Activated B cell treated with CpG ODN at 0.5 μM for 24 hours (primary cell): ENCODE results near the gene VCAN. TPM values are rescaled to one million over a fixed set of nuclear protein-coding genes. Genes with fewer than 3 reads are reported as not detected.

Experiments used
- ATAC-seq: fragments of 200-7000 bp; cut with Tn5 transposase; one replicate; pipeline ENCODE4 v1.10.0; 2021; ENCODE audit warnings: low read depth, mild to moderate bottlenecking, moderate library complexity
- CTCF ChIA-PET: fragments of 350-600 bp; sonication (Branson Sonifier 250); formaldehyde crosslinking; loops from one replicate; lab custom pipeline; 2021; ENCODE audit warnings: antibody characterized with exemption; lab: Charles Lee
- POLR2A ChIA-PET: fragments of 350-600 bp; sonication (Branson Sonifier 250); formaldehyde crosslinking; loops from one replicate; lab custom pipeline; 2021; ENCODE audit warnings: antibody characterized with exemption; lab: Charles Lee
- DNase-seq: peaks from one replicate; pipeline ENCODE4 v3.0.0; 2022
- H3K27ac Mint-ChIP-seq: one replicate; pipeline ENCODE4 v1.8.0; 2020; ENCODE audit warnings: mixed read lengths
- H3K27me3 Mint-ChIP-seq: one replicate; pipeline ENCODE4 v1.8.0; 2021; ENCODE audit warnings: mixed read lengths
- H3K36me3 Mint-ChIP-seq: one replicate; pipeline ENCODE4 v1.8.0; 2021; ENCODE audit warnings: low read depth, mixed read lengths
- H3K4me1 Mint-ChIP-seq: one replicate; pipeline ENCODE4 v1.8.0; 2021; ENCODE audit warnings: mixed read lengths
- H3K4me3 Mint-ChIP-seq: one replicate; pipeline ENCODE4 v1.8.0; 2020; ENCODE audit warnings: mild to moderate bottlenecking, mixed read lengths
- H3K9me3 Mint-ChIP-seq: one replicate; pipeline ENCODE4 v1.8.0; 2020; ENCODE audit warnings: mixed read lengths
- intact Hi-C: fragments of 100-400 bp; cut with micrococcal nuclease; formaldehyde crosslinking; loops from one replicate; pipeline ENCODE4 v1.15.1; 2024
- total RNA-seq: library from RNA; stranded (reverse); gene quantifications from 2 replicates; pipeline ENCODE4 v1.2.3, GENCODE V29; 2022
- TF ChIP-seq, protein P1 (sequence below): fragments of 200-600 bp; IDR thresholded peaks from one replicate; pipeline ENCODE4 v1.8.0; 2022; ENCODE audit warnings: antibody characterized with exemption, mild to moderate bottlenecking

Gene VCAN
- total RNA-seq, 1 donor from 2014 or later, result 0.16 TPM

DNA sequence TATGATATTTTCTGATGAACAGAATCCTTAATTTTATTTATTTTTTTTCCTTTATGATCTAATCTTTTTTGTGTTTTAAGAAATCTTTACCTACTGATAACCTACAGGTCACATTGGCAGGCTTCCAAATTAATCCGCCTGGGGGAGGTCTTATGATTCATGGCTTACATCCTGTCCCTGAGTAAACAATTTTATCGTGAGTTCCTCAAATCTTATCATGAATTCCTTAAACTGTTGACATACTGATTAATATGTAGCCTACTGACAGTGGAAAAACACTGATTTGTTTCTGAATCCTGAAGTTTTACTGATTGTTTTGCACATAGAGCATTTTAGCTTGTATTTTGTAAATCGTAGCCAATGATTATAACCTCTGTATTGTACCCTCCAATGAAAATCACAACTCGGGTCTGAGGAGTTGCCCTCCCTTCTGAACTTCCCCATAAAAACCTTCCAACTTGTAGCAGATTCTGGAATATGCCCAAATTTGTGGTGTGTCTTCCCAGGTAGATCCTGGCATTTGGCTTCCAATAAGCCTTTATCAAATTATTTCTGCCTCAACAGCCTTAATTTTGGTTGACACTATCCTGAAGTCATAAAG is 105.6 kb downstream of the VCAN start:
- Mint-ChIP-seq H3K4me1 (no peaks in the 10 kb centered on the region), H3K4me3 (no peak overlapping the region), H3K27me3 (no peaks in the 10 kb centered on the region), H3K9me3 (no peaks in the 10 kb centered on the region), H3K27ac (no peak overlapping the region), H3K36me3 (no peaks in the 10 kb centered on the region)
- intact Hi-C loops, result no loop called here
- DNase-seq (no peak), ATAC-seq (no peak)
- TF ChIP-seq, protein P1, sequence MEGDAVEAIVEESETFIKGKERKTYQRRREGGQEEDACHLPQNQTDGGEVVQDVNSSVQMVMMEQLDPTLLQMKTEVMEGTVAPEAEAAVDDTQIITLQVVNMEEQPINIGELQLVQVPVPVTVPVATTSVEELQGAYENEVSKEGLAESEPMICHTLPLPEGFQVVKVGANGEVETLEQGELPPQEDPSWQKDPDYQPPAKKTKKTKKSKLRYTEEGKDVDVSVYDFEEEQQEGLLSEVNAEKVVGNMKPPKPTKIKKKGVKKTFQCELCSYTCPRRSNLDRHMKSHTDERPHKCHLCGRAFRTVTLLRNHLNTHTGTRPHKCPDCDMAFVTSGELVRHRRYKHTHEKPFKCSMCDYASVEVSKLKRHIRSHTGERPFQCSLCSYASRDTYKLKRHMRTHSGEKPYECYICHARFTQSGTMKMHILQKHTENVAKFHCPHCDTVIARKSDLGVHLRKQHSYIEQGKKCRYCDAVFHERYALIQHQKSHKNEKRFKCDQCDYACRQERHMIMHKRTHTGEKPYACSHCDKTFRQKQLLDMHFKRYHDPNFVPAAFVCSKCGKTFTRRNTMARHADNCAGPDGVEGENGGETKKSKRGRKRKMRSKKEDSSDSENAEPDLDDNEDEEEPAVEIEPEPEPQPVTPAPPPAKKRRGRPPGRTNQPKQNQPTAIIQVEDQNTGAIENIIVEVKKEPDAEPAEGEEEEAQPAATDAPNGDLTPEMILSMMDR, result no peak
- POLR2A ChIA-PET, result no interaction called here
- CTCF ChIA-PET, result no interaction called here

GRCh38 chr5:83583859-83584258 is 112.3 kb downstream of the VCAN start:
- intact Hi-C loops, result no loop called here
- H3K4me1 Mint-ChIP-seq, result no peaks in the 10 kb centered on the region
- TF ChIP-seq, protein P1, result no peak
- no peak overlapping the region for H3K4me3 Mint-ChIP-seq
- DNase-seq (no peak), ATAC-seq (no peak)
- no peak overlapping the region for H3K27ac Mint-ChIP-seq
- ChIA-PET POLR2A (no interaction called here), CTCF (no interaction called here)
- H3K9me3 Mint-ChIP-seq, result no peaks in the 10 kb centered on the region
- H3K36me3 Mint-ChIP-seq, result no peaks in the 10 kb centered on the region
- peaks cover 3% of the 10 kb centered on the region for H3K27me3 Mint-ChIP-seq

DNA sequence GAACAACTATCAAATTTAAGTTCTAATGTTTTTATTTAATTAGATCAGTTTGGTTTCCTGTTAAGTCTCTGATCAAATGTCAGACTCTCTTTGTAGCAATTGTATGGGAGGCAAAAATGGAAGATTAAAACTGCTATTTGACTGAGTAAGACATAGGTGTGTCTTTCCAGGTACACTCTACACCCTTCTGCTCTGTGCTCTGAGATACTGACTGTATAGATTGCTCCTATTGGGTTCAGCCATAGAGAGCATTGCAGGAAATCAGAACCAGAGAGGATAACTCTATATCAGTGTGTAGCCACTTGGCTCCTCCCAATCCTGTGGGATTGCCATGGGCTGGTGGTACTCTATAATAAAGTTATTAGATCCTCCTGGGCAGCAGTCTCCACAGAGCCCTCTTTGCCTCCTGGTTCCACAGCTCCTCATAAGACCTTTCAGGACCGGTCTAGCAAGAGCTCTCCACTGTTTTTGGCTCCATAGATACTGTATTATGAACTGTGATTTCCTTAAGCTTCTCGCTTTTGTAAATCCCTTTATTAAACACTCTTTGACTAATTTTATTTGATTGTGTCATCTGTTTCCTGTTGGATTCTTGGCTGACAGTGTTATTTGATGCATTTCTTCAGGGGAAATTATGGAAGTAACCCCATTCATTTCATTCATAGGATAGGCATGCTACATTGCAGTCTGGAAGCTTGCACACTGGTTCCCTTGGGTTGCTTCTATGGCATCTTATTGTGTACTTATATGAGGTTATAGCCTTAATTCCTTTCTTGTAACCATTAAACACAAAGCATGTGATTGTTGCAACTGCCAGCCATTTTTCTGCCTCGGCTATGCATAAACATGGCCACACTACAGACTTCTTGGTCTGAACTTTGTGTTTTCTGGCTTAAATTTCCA is 115.6 kb downstream of the VCAN start:
- ChIA-PET CTCF (no interaction called here), POLR2A (no interaction called here)
- H3K9me3 Mint-ChIP-seq, result no peaks in the 10 kb centered on the region
- no peak overlapping the region for H3K27ac Mint-ChIP-seq
- peaks cover 4% of the 10 kb centered on the region for H3K27me3 Mint-ChIP-seq
- no peak for DNase-seq
- TF ChIP-seq, protein P1, result no peak
- H3K4me1 Mint-ChIP-seq, result no peaks in the 10 kb centered on the region
- intact Hi-C loops, result no loop called here
- H3K4me3 Mint-ChIP-seq, result no peak overlapping the region
- H3K36me3 Mint-ChIP-seq, result no peaks in the 10 kb centered on the region
- no peak for ATAC-seq

DNA sequence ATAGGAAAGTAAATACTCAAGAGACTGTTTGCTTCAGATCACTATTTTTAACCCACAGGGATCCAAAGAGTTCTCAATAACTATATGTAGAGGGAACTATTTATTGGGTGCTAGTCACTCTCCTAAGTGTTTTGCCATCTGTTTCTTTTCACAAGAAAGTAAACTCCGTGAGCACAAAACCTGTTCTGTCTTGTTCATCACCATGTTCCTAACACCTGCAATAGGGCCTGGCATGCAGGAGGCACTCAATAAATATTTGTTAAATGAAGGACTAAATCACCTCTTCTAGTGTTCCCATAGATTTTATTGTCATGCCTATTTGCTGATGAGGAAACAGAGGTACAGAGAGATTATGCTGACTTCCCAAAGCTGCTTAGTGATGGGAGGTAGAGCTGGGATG is 118.2 kb downstream of the VCAN start:
- ChIA-PET POLR2A (no interaction called here), CTCF (no interaction called here)
- TF ChIP-seq, protein P1, result no peak
- intact Hi-C loops, result no loop called here
- Mint-ChIP-seq H3K27ac (no peak overlapping the region), H3K4me1 (no peaks in the 10 kb centered on the region), H3K9me3 (no peaks in the 10 kb centered on the region), H3K4me3 (no peak overlapping the region), H3K27me3 (peaks cover 3% of the 10 kb centered on the region), H3K36me3 (no peaks in the 10 kb centered on the region)
- DNase-seq (no peak), ATAC-seq (no peak)

- intact Hi-C loops, result no loop called here
- H3K4me1 Mint-ChIP-seq, result no peaks in the 10 kb centered on the region
- H3K4me3 Mint-ChIP-seq, result no peak overlapping the region
- ATAC-seq (no peak), DNase-seq (no peak)
- H3K27me3 Mint-ChIP-seq, result peaks cover 3% of the 10 kb centered on the region
- ChIA-PET CTCF (interaction anchor here (0.6 kb wide), 1 partner anchor 11 kb away, joined by 3 read pairs; no protein-coding TSS in a partner anchor), POLR2A (no interaction called here)
- TF ChIP-seq, protein P1, result no peak
- no peak overlapping the region for H3K27ac Mint-ChIP-seq
- H3K9me3 Mint-ChIP-seq, result no peaks in the 10 kb centered on the region
- no peaks in the 10 kb centered on the region for H3K36me3 Mint-ChIP-seq
Measured at GRCh38 chr5:83590966-83591365, 119.4 kb downstream of the VCAN start.
